Cerebellar nuclear complex (tissue), 1 donor: ENCODE data around the gene STARD13.

ENCODE experiments used
- DNase-seq, 2 experiments: peaks; one replicate each; lab custom pipeline; 2025; lab: John Stamatoyannopoulos, UW

STARD13 gene

GRCh38 chr13:33116321-33117010 lies 169.1 kb downstream of the STARD13 start:
- no peak for DNase-seq

GRCh38 chr13:33115274-33115673 lies 170.3 kb downstream of the STARD13 start:
- no peak for DNase-seq

- no peak for DNase-seq
These were observed 171.4 kb downstream of the STARD13 start for GRCh38 chr13:33114146-33114545.

GRCh38 chr13:33112766-33113165 lies 172.8 kb downstream of the STARD13 start:
- no peak for DNase-seq

GRCh38 chr13:33111414-33112110 lies 174.0 kb downstream of the STARD13 start:
- DNase-seq = no peak

- DNase-seq = no peak
These were observed 174.7 kb downstream of the STARD13 start for GRCh38 chr13:33110713-33111413.

- DNase-seq = no peak
These were observed 175.2 kb downstream of the STARD13 start for GRCh38 chr13:33110386-33110712.

- no peak for DNase-seq
These were observed 175.8 kb downstream of the STARD13 start for GRCh38 chr13:33109801-33110200.

- no peak for DNase-seq
These were observed 176.3 kb downstream of the STARD13 start for GRCh38 chr13:33109271-33109697.

GRCh38 chr13:33108620-33109019 lies 176.9 kb downstream of the STARD13 start:
- no peak for DNase-seq

- DNase-seq = no peak
These were observed 178.2 kb downstream of the STARD13 start for GRCh38 chr13:33107361-33107760.

- no peak for DNase-seq
These were observed 178.7 kb downstream of the STARD13 start for GRCh38 chr13:33106656-33107360.

- DNase-seq = no peak
These were observed 180.1 kb downstream of the STARD13 start for GRCh38 chr13:33105387-33106005.

GRCh38 chr13:33103457-33103856 lies 182.1 kb downstream of the STARD13 start:
- DNase-seq = no peak

GRCh38 chr13:33101835-33102234 lies 183.7 kb downstream of the STARD13 start:
- no peak for DNase-seq

GRCh38 chr13:33100886-33101285 lies 184.7 kb downstream of the STARD13 start:
- DNase-seq = no peak

- DNase-seq = no peak
These were observed 185.7 kb downstream of the STARD13 start for GRCh38 chr13:33099860-33100259.

- DNase-seq = no peak
These were observed 188.5 kb downstream of the STARD13 start for GRCh38 chr13:33096886-33097605.

- no peak for DNase-seq
These were observed 193.2 kb downstream of the STARD13 start for GRCh38 chr13:33092073-33092987.

- no peak for DNase-seq
These were observed 194.2 kb downstream of the STARD13 start for GRCh38 chr13:33091415-33091774.
